ENCODE data around the gene ELAVL3. TPM values are rescaled to one million over a fixed set of nuclear protein-coding genes. Genes with fewer than 3 reads are reported as not detected.
"Not testable (repeated sequence)": the region's sequence is repeated elsewhere in the genome, so short reads cannot be mapped to it uniquely, and the experiment has no call there.

The ELAVL3 gene
- total RNA-seq, 4 donors from 2014 or later: not detected

- H3K27me3 ChIP-seq: peaks cover 20% of the 10 kb centered on the region
- no peak for DNase-seq
- no peak overlapping the region for H3K4me3 ChIP-seq (replicated peaks in 1 of 3)
- no peak for TF ChIP-seq CTCF (IDR thresholded peaks at IDR 0.05)
- no peak for TF ChIP-seq POLR2A (IDR thresholded peaks at IDR 0.05)
- 64 to 65% methylated on average over 19 of the region's 19 CpGs for WGBS, 2 donors
- H3K27ac ChIP-seq: no peak overlapping the region
- peaks cover 0 to 3% of the 10 kb centered on the region in 2 donors for H3K36me3 ChIP-seq
- H3K9me3 ChIP-seq: no peaks in the 10 kb centered on the region
- intact Hi-C loops (cut with DNase I): no loop called here
- H3K4me1 ChIP-seq: peaks cover 0 to 37% of the 10 kb centered on the region in 2 donors
These were observed 2.4 kb downstream of the ELAVL3 start for GRCh38 chr19:11478167-11479089.

- 66 to 69% methylated on average over 7 to 8 of the region's 8 CpGs for WGBS, 2 donors
- H3K4me3 ChIP-seq (replicated peaks in 1 of 3): no peak overlapping the region
- intact Hi-C loops (cut with DNase I): no loop called here
- no peaks in the 10 kb centered on the region for H3K9me3 ChIP-seq
- TF ChIP-seq CTCF (IDR thresholded peaks at IDR 0.05): no peak
- no peak for TF ChIP-seq POLR2A (IDR thresholded peaks at IDR 0.05)
- no peak for DNase-seq
- no peaks in the 10 kb centered on the region for H3K36me3 ChIP-seq
- H3K27ac ChIP-seq: no peak overlapping the region
- H3K27me3 ChIP-seq: peaks cover 16% of the 10 kb centered on the region
- H3K4me1 ChIP-seq: peaks cover 0 to 17% of the 10 kb centered on the region in 2 donors
These were observed 5.0 kb downstream of the ELAVL3 start for GRCh38 chr19:11475861-11476260.

GRCh38 chr19:11475343-11475742 is 5.5 kb downstream of the ELAVL3 start:
- H3K27me3 ChIP-seq: peaks cover 11% of the 10 kb centered on the region
- H3K9me3 ChIP-seq; H3K36me3 ChIP-seq; intact Hi-C loops (cut with DNase I); H3K27ac ChIP-seq; DNase-seq; H3K4me3 ChIP-seq (replicated peaks in 1 of 3): not testable (repeated sequence)
- peaks cover 0 to 12% of the 10 kb centered on the region in 2 donors for H3K4me1 ChIP-seq
- 93 to 100% methylated on average over 3 of the region's 3 CpGs for WGBS, 2 donors

DNA sequence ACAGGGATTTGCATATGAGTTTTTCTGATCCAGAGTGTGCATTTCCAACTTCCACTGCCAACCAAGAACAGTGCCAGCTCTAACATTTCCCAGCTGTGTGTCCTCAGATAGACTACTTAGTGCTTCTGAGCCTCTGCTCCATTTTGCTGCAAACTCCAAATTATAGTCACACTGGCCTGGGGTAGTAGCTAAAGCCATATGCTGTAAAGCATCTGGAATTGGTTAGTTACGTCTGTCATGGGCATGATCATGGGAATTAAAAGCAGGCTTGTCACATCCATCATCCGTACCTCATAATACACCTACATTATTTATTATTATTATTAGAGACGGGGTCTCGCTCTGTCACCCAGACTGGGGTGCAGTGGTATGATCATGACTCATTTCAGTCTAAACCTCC is 7.1 kb downstream of the ELAVL3 start:
- Histone ChIP-seq H3K36me3 (no peaks in the 10 kb centered on the region), H3K4me3 (replicated peaks in 1 of 3) (no peak overlapping the region), H3K9me3 (no peaks in the 10 kb centered on the region), H3K27ac (no peak overlapping the region), H3K4me1 (no peaks in the 10 kb centered on the region), H3K27me3 (no peaks in the 10 kb centered on the region)
- DNase-seq: no peak
- TF ChIP-seq POLR2A (IDR thresholded peaks at IDR 0.05) (no peak), CTCF (IDR thresholded peaks at IDR 0.05) (no peak)
- intact Hi-C loops (cut with DNase I): no loop called here
- WGBS, 2 donors: 83 to 86% methylated on average over 4 of the region's 4 CpGs

- H3K36me3 ChIP-seq; H3K27ac ChIP-seq; H3K27me3 ChIP-seq; H3K4me1 ChIP-seq; intact Hi-C loops (cut with DNase I); H3K4me3 ChIP-seq (replicated peaks in 1 of 3); H3K9me3 ChIP-seq; DNase-seq: not testable (repeated sequence)
- WGBS, 2 donors: 63 to 71% methylated on average over 8 of the region's 8 CpGs
These were observed 12.5 kb downstream of the ELAVL3 start for GRCh38 chr19:11468266-11468845.

GRCh38 chr19:11465600-11465999 is 15.2 kb downstream of the ELAVL3 start:
- Histone ChIP-seq H3K27me3 (no peaks in the 10 kb centered on the region), H3K4me1 (no peaks in the 10 kb centered on the region), H3K9me3 (no peaks in the 10 kb centered on the region), H3K4me3 (replicated peaks in 1 of 3) (no peak overlapping the region), H3K36me3 (no peaks in the 10 kb centered on the region), H3K27ac (no peak overlapping the region)
- DNase-seq: no peak
- intact Hi-C loops (cut with DNase I): no loop called here
- TF ChIP-seq CTCF (IDR thresholded peaks at IDR 0.05) (no peak), POLR2A (IDR thresholded peaks at IDR 0.05) (no peak)
- WGBS, 2 donors: 39 to 60% methylated on average over 2 to 8 of the region's 8 CpGs

All from thyroid gland (tissue), 4 donors.